Activated CD4-positive, alpha-beta T cell treated with anti-CD3 and anti-CD28 coated beads, Interleukin-2, amount 10 ng/mL, durations not matched to agents 24 days and 14 days (primary cell): ENCODE measurements around the gene LMBRD1. TPM values are rescaled to one million over a fixed set of nuclear protein-coding genes. Genes with fewer than 3 reads are reported as not detected.
"Not testable (repeated sequence)": the region's sequence is repeated elsewhere in the genome, so short reads cannot be mapped to it uniquely, and the experiment has no call there.

Source experiments
- DNase-seq: peaks from one replicate; pipeline ENCODE4 v3.0.0; 2022
- H3K27ac Mint-ChIP-seq: one replicate; pipeline ENCODE4 v1.8.0; 2022; ENCODE audit warnings: mild to moderate bottlenecking, mixed read lengths
- H3K27me3 Mint-ChIP-seq: one replicate; pipeline ENCODE4 v1.8.0; 2022; ENCODE audit warnings: mixed read lengths
- H3K36me3 Mint-ChIP-seq: one replicate; pipeline ENCODE4 v1.8.0; 2022; ENCODE audit warnings: low read depth, mild to moderate bottlenecking, mixed read lengths
- H3K4me1 Mint-ChIP-seq: one replicate; pipeline ENCODE4 v1.8.0; 2021; ENCODE audit warnings: mixed read lengths
- H3K4me3 Mint-ChIP-seq: one replicate; pipeline ENCODE4 v1.8.0; 2022; ENCODE audit warnings: mild to moderate bottlenecking, moderate library complexity, mixed read lengths
- H3K9me3 Mint-ChIP-seq: one replicate; pipeline ENCODE4 v1.8.0; 2021; ENCODE audit warnings: mixed read lengths
- intact Hi-C: fragments of 100-400 bp; cut with micrococcal nuclease; formaldehyde crosslinking; loops from one replicate; pipeline ENCODE4 v1.15.1; 2023
- total RNA-seq: library from RNA; stranded (reverse); gene quantifications from 2 replicates; pipeline ENCODE4 v1.2.3, GENCODE V29; 2022

The LMBRD1 gene
- total RNA-seq, 1 donor from 2014 or later, result 13.0 TPM

DNA sequence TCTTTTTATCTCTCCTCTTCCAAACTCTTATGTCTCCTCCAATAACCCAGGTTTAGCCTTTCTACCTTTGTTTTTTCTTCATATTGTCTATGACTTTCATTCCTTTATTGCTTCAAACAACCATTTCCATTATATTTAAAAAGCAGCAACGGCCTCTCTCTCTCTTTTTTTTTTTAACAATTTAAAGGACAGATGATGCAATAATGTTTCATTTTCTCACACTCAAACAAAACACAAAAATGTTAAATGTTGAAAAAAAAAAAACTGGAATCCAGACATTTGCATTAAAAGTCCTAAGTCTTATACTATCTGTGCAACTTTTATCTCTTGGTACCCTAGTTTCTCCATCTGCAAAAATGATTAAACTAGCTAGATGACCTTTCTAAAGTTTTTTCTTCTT, 105.8 kb downstream of the LMBRD1 start:
- Mint-ChIP-seq H3K36me3 (peaks cover 14% of the 10 kb centered on the region), H3K4me3 (no peak overlapping the region)
- intact Hi-C loops, result no loop called here

DNA sequence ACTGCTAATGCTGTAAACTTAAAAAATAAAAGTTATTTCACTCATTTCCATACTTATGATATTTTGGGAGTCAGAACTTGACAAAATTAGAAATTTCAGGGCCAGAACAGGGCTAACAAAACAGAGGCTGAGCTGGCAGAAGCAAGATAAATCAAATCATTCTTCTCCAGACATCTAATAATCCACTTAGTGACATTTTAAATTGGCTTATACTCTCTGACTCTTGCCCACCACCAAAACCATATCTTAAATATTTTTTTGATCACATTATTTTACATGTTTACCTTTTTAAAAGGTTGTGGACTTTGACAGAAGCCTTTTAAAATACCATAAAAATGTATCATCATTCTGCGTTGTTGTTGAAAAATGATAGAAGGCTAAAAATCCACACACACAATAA, 116.5 kb downstream of the LMBRD1 start:
- intact Hi-C loops, result no loop called here
- Mint-ChIP-seq H3K4me3 (no peak overlapping the region), H3K36me3 (peaks cover 9% of the 10 kb centered on the region), H3K27ac (no peak overlapping the region), H3K27me3 (no peaks in the 10 kb centered on the region), H3K4me1 (no peaks in the 10 kb centered on the region), H3K9me3 (no peaks in the 10 kb centered on the region)
- DNase-seq, result no peak

More for the DNA sequence above, 105.8 kb downstream of the LMBRD1 start:
- no peaks in the 10 kb centered on the region for H3K9me3 Mint-ChIP-seq
- peaks cover under 1% of the 10 kb centered on the region for H3K4me1 Mint-ChIP-seq
- no peaks in the 10 kb centered on the region for H3K27me3 Mint-ChIP-seq
- no peak overlapping the region for H3K27ac Mint-ChIP-seq
- DNase-seq, result no peak

DNA sequence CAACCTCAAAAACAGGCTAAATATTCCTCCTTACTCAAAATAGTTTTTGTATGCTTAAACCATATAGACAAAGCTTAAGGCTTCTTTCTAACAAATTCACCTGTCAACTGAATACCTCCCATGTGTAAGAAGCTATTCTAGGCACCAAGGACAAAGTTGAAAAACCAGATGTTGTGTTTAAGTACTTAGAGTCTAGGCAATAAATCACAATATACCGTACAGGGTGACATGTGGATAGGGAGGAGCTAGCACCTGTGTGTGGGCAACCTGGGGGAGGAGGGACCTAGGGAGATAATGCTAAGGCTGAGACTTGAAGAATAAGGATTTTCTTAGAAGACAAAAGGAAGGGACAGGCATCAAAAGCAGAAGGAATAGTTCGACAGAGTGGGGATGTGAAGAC, 123.5 kb downstream of the LMBRD1 start:
- Mint-ChIP-seq H3K4me1 (no peaks in the 10 kb centered on the region), H3K9me3 (peaks cover 3% of the 10 kb centered on the region), H3K27me3 (no peaks in the 10 kb centered on the region), H3K36me3 (peaks cover 30% of the 10 kb centered on the region), H3K4me3 (no peak overlapping the region), H3K27ac (no peak overlapping the region)
- DNase-seq, result no peak
- intact Hi-C loops, result no loop called here

DNA sequence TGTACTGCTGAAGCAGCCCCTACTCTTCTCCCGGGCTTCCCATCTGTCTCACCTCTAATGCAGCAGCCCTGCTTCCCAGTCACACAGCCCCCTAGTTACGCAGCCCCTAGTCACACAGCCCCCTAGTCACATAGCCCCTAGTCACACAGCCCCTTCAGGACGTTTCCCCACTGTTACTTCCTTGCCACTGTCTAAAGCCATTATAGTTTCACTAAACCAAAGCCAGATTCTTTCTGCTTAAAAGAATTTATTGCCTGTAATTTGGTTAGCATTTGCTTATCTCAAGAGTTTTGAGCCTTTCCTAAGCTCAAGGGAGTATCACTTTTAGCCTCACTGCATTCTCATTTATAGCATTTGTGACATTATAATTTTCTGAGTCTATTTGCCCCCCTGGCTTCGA, 127.9 kb downstream of the LMBRD1 start:
- H3K4me3 Mint-ChIP-seq, result no peak overlapping the region
- intact Hi-C loops, result no loop called here
- peaks cover 17% of the 10 kb centered on the region for H3K36me3 Mint-ChIP-seq
- H3K9me3 Mint-ChIP-seq, result no peaks in the 10 kb centered on the region
- no peak for DNase-seq
- peaks cover 4% of the 10 kb centered on the region for H3K27me3 Mint-ChIP-seq
- H3K27ac Mint-ChIP-seq, result no peak overlapping the region
- H3K4me1 Mint-ChIP-seq, result peaks cover 2% of the 10 kb centered on the region

DNA sequence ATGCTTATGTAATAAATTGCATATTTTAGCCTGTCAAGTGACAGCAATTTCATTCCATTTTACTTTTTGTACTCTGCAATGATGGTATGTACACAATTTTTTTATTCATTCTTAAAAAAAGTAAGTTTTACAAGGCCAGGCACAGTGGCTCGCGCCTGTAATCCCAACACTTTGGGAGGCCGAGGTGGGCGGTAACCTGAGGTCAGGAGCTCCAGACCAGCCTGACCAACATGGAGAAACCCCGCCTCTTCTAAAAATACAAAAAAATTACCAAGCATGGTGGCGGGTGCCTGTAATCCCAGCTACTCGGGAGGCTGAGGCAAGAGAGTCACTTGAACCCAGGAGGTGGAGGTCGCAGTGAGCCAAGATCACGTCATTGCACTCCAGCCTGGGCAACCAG, 130.0 kb downstream of the LMBRD1 start:
- H3K9me3 Mint-ChIP-seq, H3K4me1 Mint-ChIP-seq, H3K27me3 Mint-ChIP-seq, H3K4me3 Mint-ChIP-seq, H3K36me3 Mint-ChIP-seq, DNase-seq, intact Hi-C loops, H3K27ac Mint-ChIP-seq: not testable (repeated sequence)

DNA sequence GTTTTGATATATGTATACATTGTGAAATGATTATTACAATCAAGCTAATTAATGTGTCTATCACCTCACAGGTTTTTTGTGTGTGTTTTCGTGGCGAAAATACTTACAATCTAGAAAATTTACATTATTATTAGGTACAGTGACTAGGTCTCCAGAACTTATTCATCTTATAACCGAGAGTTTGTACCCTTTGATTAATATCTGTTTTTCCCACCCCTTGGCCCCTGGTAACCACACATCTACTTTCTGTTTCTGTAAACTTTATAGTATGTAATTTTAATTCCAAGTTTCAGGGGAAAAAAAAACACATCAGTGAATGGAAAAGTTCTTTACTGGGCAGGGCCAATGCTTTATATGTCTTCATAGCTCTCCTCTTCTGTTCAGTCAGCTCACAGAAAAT, 131.4 kb downstream of the LMBRD1 start:
- no peak overlapping the region for H3K27ac Mint-ChIP-seq
- intact Hi-C loops, result no loop called here
- no peaks in the 10 kb centered on the region for H3K9me3 Mint-ChIP-seq
- peaks cover 2% of the 10 kb centered on the region for H3K4me1 Mint-ChIP-seq
- H3K36me3 Mint-ChIP-seq, result peaks cover 5% of the 10 kb centered on the region
- H3K27me3 Mint-ChIP-seq, result peaks cover 7% of the 10 kb centered on the region
- no peak for DNase-seq
- H3K4me3 Mint-ChIP-seq, result no peak overlapping the region

DNA sequence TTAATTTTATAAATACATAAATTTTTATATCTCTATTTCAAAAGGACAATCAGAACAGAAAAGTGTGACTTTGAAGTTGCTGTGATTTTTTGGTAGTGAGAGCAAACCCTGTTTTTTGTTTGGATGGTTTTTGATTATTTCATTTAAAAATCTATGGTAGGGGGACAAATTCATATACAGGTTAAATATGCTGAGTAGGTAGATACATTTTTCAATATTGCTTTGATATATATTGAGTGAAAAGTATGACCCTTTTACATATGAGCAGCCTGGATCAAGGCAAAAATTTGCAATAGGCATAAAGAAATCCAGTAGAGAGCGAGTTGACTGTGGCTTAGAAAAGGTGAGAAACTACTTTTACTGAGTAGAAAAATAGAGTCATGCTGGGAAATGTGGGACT, 132.3 kb downstream of the LMBRD1 start:
- Mint-ChIP-seq H3K27me3 (peaks cover 15% of the 10 kb centered on the region), H3K4me3 (no peak overlapping the region), H3K4me1 (peaks cover 2% of the 10 kb centered on the region), H3K9me3 (peaks cover 1% of the 10 kb centered on the region), H3K36me3 (no peaks in the 10 kb centered on the region), H3K27ac (no peak overlapping the region)
- intact Hi-C loops, result no loop called here
- DNase-seq, result no peak

DNA sequence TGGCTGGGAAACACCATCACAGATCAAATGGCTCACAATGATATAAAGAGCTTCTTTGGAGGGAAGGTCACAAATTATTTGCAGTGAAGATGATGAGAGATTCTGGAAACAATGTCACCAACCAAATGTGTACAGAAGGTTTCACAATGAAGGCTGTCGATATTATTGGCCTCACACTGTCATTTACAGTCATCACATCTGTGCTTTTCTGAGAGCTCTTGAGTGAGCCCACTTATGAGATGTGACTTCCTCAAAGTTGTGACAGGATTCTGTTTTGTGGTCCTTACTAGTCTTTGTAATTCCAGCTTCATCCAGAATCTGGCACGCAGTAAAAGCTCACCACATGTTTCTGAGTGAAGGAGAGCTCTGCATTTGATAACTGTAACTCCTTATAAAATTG, 133.6 kb downstream of the LMBRD1 start:
- intact Hi-C loops, result no loop called here
- no peak for DNase-seq

DNA sequence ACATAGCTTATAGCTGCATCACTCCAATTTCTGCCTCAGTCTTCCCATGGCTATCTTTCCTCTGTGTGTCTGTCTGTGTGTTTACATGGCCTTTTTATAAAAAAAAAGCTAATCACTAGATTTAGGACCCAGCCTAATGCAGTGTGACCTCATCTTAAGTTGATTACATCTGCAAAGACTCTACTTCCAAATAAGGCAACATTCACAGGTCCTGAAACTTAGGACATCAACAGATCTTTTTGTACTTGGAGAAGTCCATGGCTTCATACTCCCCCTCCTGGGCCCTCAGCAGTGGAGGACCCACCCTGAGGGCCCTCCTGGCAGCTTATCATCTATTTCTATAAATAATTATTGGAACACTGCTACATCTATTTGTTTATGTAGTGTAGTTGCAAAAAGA, 146.1 kb downstream of the LMBRD1 start:
- H3K4me3 Mint-ChIP-seq, result no peak overlapping the region

More for the DNA sequence above, 133.6 kb downstream of the LMBRD1 start:
- H3K27me3 Mint-ChIP-seq, result peaks cover 21% of the 10 kb centered on the region
- H3K4me3 Mint-ChIP-seq, result no peak overlapping the region
- no peaks in the 10 kb centered on the region for H3K36me3 Mint-ChIP-seq
- no peak overlapping the region for H3K27ac Mint-ChIP-seq
- H3K9me3 Mint-ChIP-seq, result peaks cover 14% of the 10 kb centered on the region
- peaks cover 2% of the 10 kb centered on the region for H3K4me1 Mint-ChIP-seq

DNA sequence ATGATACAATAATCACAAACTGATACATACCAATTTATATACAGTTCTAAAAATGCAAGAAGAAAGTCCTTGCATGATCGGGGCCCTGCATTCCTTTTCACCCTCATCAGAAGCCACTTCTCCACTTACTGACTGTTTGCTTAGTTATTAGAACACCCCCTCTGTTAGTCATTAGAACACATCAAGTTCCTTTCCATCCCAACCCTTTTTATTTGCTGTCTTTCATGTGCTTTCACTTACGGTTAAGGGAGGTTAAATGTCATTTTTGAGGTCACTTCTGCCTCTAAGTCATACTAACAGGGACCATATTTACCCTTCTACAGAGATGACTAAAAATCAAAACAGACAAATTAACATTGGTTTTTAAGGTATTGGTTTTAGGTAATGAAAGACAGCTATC, 149.1 kb downstream of the LMBRD1 start:
- H3K27ac Mint-ChIP-seq, result no peak overlapping the region
- no peaks in the 10 kb centered on the region for H3K4me1 Mint-ChIP-seq
- peaks cover 9% of the 10 kb centered on the region for H3K27me3 Mint-ChIP-seq
- H3K36me3 Mint-ChIP-seq, result no peaks in the 10 kb centered on the region
- H3K9me3 Mint-ChIP-seq, result no peaks in the 10 kb centered on the region
- intact Hi-C loops, result no loop called here
- DNase-seq, result no peak
- H3K4me3 Mint-ChIP-seq, result no peak overlapping the region

More for the DNA sequence above, 146.1 kb downstream of the LMBRD1 start:
- no peak for DNase-seq
- intact Hi-C loops, result no loop called here
- peaks cover 9% of the 10 kb centered on the region for H3K27me3 Mint-ChIP-seq
- no peaks in the 10 kb centered on the region for H3K4me1 Mint-ChIP-seq
- no peak overlapping the region for H3K27ac Mint-ChIP-seq
- H3K36me3 Mint-ChIP-seq, result no peaks in the 10 kb centered on the region
- no peaks in the 10 kb centered on the region for H3K9me3 Mint-ChIP-seq

DNA sequence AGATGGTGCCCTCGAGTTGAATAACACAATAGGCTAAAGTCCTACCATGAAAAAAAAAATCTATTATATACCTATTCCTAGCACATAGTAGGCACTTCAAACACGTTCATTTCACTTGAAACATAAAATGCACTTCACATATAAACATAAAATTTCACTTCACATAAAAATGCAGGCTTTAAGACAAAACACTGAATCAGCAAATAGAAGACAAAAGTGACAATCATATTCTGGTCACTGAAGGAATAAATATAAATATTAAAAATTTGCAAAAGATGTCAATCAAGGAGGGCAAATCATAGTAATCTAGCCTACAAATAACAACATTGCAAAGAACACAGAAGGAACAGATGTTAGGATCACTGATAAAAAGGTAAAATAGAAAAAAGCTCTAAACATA, 153.1 kb downstream of the LMBRD1 start:
- Mint-ChIP-seq H3K4me1 (no peaks in the 10 kb centered on the region), H3K36me3 (no peaks in the 10 kb centered on the region), H3K9me3 (no peaks in the 10 kb centered on the region), H3K27me3 (peaks cover 20% of the 10 kb centered on the region), H3K27ac (no peak overlapping the region), H3K4me3 (no peak overlapping the region)
- DNase-seq, result no peak
- intact Hi-C loops, result no loop called here

DNA sequence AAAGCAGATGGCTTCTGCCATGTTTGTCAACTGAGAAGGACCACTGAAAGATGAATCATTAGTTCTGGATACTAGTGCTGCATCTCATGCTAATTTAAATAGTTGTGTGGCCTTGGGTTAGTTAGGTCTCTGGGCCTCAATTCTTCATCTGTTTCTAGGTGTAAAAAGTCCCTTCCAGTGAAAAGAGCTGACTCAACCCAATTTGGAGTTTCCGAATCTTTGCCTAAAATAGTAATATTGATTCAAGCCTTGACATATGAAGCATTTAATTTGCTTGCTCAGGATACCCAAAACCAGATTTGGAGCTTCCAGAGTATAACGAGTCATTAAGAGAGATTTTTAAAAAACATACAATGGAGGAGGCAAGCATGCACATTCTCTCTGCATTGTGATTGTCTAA, 163.9 kb downstream of the LMBRD1 start:
- peaks cover 17% of the 10 kb centered on the region for H3K4me1 Mint-ChIP-seq
- peaks cover 19% of the 10 kb centered on the region for H3K27me3 Mint-ChIP-seq
- no peak overlapping the region for H3K4me3 Mint-ChIP-seq
- no peak overlapping the region for H3K27ac Mint-ChIP-seq
- no peaks in the 10 kb centered on the region for H3K9me3 Mint-ChIP-seq
- intact Hi-C loops, result no loop called here
- H3K36me3 Mint-ChIP-seq, result no peaks in the 10 kb centered on the region
- no peak for DNase-seq

DNA sequence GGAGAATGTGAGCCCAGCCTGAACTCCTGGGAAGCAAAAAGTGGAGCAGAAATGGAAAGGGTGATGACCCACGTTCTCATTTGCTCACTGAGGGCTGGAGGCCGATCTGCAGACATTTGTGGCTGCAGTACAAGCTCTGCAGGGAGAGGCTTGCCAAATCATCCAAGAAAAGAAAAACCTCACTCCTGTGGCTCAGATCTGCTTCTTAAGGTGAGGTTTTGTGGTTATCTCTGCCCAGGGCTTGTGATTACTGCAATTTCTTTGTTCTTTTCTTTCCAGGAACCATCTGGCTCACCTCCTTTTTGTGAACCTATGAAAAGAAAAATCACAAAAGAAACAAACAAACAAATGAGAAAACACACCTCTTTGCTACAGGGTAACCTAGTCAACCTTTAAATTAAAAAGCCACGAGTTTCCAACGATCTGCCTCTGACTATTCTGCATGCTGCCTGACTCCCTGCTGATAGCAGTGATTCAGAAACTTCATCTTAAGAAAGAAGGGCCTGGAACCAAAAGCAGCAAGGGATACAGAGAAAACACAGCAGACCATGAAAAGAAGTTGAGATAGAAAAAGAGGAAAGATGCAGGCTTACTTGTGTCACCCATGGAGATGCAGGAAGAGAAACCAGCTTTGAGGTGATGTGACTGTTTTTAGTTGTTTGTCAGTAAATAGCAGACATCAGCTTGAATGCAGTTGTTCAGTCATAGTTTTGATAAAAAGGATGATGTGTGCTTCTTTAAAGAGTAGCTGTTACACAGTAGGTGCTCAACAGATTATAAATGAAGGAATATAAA, 165.1 kb downstream of the LMBRD1 start:
- Mint-ChIP-seq H3K27me3 (peaks cover 17% of the 10 kb centered on the region), H3K36me3 (no peaks in the 10 kb centered on the region), H3K4me3 (peak overlapping the region; percentile 55), H3K9me3 (no peaks in the 10 kb centered on the region), H3K4me1 (peaks cover 17% of the 10 kb centered on the region), H3K27ac (peak overlapping the region; percentile 61)
- intact Hi-C loops, result no loop called here
- peak; percentile 79 for DNase-seq

DNA sequence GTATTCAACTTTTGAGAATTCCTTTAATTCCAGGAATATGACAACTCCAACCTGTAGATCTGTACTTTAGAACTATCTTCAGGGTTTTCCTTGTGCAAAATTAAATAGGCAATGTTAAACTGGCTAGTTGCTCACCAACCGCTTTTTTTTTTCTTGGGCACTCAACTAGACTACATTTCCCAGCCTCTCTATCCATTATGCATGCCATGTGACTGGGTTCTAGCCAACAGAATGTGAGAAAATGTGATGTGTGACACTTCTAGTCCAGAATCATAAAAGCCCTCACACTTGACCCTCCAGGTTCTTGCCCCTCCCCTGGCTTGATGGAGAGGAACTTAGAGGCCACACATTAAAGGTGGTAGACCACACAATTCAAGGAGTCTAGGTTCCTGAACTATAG, 166.0 kb downstream of the LMBRD1 start:
- H3K27me3 Mint-ChIP-seq, result peaks cover 16% of the 10 kb centered on the region
- H3K9me3 Mint-ChIP-seq, result no peaks in the 10 kb centered on the region
- peaks cover 17% of the 10 kb centered on the region for H3K4me1 Mint-ChIP-seq
- H3K4me3 Mint-ChIP-seq, result no peak overlapping the region
- intact Hi-C loops, result no loop called here
- no peaks in the 10 kb centered on the region for H3K36me3 Mint-ChIP-seq
- no peak overlapping the region for H3K27ac Mint-ChIP-seq
- DNase-seq, result no peak

DNA sequence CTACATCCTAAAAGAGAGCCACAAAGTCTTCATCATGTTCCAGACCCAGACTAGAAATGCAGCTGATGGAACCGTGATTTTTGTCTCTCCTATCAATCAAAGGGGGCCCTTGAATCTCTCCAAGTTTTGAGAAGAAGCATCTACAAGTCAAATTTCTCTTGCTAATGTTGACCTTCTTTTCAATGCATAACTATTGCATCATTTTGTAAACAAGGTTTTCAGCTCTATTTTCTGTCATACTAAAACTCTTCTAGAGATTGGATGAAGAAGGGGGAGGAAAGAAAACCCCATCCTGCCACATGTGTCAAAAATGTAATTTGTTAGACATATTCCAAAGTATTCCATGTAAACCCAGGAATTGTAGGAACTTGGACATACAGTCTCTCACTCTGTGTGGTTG, 169.2 kb downstream of the LMBRD1 start:
- DNase-seq, result no peak
- no peaks in the 10 kb centered on the region for H3K36me3 Mint-ChIP-seq
- H3K9me3 Mint-ChIP-seq, result no peaks in the 10 kb centered on the region
- H3K4me3 Mint-ChIP-seq, result no peak overlapping the region
- peaks cover 14% of the 10 kb centered on the region for H3K4me1 Mint-ChIP-seq
- intact Hi-C loops, result no loop called here
- peaks cover 21% of the 10 kb centered on the region for H3K27me3 Mint-ChIP-seq
- no peak overlapping the region for H3K27ac Mint-ChIP-seq
